ENCODE results near the gene CMTM8.
A peak's percentile ranks its signal among the peaks of the same experiment; 100 is the strongest.
"Not testable (repeated sequence)": the region's sequence is repeated elsewhere in the genome, so short reads cannot be mapped to it uniquely, and the experiment has no call there.

CMTM8 gene

DNA sequence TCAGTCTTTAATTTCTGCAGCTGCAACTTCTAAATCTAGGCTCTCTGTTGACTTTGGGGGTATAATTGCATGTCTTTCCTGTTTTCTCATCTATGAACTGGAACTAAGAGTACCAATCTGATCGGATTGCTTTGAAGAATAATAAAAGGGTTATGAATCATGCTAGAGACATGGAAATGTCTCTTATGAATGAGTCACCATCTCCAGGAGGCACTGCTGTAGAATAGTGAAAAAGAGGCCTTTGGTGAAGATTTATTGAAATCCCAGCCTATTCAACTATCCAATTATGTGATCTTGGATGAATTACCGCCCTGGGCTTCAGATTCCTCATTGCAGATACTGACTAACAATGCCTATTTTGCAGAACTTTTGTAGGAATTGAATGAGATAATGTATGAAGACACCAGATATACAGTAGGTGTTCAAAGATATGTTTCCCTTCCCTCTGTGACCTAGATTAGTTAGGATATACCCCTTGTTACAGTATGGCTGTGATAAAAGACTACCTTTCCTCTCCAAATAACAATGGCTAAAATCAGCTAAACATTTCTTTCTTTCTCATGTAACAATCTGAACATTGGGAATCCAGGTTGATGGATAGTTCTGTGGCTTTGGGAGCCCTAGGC, 11.5 kb upstream of the CMTM8 start:
- H3K4me3 ChIP-seq (ENCODE audit: low read depth, low read length): no peak overlapping the region
- DNase-seq (ENCODE audit: low read depth): no peak
- TF ChIP-seq, protein P1, sequence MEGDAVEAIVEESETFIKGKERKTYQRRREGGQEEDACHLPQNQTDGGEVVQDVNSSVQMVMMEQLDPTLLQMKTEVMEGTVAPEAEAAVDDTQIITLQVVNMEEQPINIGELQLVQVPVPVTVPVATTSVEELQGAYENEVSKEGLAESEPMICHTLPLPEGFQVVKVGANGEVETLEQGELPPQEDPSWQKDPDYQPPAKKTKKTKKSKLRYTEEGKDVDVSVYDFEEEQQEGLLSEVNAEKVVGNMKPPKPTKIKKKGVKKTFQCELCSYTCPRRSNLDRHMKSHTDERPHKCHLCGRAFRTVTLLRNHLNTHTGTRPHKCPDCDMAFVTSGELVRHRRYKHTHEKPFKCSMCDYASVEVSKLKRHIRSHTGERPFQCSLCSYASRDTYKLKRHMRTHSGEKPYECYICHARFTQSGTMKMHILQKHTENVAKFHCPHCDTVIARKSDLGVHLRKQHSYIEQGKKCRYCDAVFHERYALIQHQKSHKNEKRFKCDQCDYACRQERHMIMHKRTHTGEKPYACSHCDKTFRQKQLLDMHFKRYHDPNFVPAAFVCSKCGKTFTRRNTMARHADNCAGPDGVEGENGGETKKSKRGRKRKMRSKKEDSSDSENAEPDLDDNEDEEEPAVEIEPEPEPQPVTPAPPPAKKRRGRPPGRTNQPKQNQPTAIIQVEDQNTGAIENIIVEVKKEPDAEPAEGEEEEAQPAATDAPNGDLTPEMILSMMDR (IDR thresholded peaks at IDR 0.05; ENCODE audit: insufficient read depth, low read depth, low read length, missing control alignments): no peak

DNA sequence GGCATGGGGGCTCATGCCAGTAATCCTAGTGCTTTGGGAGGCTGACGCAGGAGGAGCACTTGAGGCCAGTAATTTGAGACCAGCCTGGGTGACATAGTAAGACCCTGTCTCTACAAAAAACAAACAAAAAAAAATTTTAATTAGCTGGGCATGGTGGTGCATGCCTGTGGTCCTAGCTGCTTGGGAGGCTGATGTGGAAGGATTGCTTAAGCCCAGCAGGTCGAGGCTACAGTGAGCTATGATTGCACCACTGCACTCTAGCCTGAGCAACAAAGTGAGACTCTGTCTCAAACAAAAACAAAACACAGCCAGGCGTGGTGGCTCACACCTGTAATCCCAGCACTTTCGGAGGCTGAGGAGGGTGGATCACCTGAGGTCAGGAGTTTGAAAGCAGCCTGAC, 9.7 kb upstream of the CMTM8 start:
- not testable (repeated sequence) for H3K4me3 ChIP-seq (ENCODE audit: low read depth, low read length); DNase-seq (ENCODE audit: low read depth)

DNA sequence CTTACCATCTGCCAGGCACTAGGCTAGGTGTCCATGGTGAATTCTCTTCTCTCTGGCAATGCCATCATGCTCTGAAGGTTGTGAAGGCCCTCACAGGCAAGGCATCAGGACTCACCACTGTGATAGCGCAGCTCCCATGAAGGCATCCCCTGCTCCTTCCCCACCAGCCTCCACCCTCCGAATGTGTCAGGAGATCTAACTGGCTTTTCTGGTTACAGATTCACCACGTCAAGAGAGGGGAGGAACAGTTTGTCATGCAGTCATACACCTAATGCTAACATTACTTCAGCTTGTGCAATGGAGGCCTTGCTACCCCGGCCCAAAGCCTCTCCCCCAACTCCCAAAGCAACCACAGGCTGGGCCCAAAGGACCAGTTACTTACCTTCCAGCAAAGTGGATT, 8.9 kb upstream of the CMTM8 start:
- no peak for DNase-seq (ENCODE audit: low read depth)
- H3K4me3 ChIP-seq (ENCODE audit: low read depth, low read length): no peak overlapping the region
- TF ChIP-seq, protein P1 (IDR thresholded peaks at IDR 0.05; ENCODE audit: insufficient read depth, low read depth, low read length, missing control alignments): no peak

DNA sequence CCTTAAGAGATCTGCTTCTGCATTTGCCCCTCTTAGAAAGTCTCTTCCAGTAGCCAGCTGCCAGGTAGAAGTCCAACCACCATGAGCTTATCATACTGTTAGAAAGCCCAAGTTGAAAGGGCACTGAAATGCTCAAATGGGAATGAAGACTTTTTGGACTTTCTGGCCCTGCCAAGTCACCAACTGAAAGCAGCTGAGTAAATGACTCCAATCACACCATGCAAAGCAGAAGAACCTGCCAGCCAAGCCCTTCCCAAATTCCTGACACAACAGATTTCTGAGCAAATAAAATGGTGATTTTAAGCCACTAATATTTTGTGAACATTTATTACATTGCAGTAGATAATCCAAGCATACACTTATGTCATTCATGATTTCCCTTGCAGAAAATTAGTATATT, 2.1 kb upstream of the CMTM8 start:
- no peak for DNase-seq (ENCODE audit: low read depth)
- H3K4me3 ChIP-seq (ENCODE audit: low read depth, low read length): no peak overlapping the region
- TF ChIP-seq, protein P1 (IDR thresholded peaks at IDR 0.05; ENCODE audit: insufficient read depth, low read depth, low read length, missing control alignments): no peak

DNA sequence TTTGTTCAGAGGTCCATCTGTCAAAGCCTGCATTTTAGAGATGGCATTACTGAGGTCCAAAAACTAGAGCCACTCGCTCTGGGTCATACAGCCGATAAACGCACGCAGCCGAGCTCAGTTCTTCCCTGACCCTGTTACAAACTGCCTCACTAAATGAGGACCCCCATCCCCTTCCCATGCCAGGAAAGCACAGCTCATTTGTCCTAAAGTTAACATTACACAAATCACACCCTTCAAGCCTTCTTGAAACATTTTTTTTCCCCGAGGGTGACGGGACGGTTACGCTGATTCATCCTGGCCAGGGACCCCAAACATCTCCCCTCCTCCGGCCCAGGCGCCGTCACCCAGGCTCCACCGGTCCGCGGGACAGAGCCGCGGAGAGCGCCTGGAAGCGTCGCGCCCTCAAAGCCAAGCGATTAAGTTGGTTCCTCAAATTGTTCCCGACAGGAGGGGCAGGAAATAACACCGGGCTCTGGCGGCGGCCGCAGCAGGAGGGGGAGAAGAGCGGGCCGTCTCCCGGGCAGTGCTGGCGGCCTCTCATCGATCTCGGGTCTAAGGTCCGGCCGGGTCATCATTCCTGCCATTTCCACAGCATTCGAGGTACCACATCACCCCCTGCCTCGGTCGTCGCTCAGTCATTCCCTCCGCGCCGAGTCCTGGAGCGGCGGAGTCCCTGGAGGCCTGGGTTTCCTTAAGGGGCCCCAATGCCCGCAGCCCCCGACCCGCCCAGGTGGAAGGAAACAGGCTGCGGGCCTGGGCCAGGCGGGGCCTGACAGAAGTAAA, 619 bp upstream of the CMTM8 start:
- H3K4me3 ChIP-seq (ENCODE audit: low read depth, low read length): no peak overlapping the region
- TF ChIP-seq, protein P1 (IDR thresholded peaks at IDR 0.05; ENCODE audit: insufficient read depth, low read depth, low read length, missing control alignments): no peak
- no peak for DNase-seq (ENCODE audit: low read depth)

DNA sequence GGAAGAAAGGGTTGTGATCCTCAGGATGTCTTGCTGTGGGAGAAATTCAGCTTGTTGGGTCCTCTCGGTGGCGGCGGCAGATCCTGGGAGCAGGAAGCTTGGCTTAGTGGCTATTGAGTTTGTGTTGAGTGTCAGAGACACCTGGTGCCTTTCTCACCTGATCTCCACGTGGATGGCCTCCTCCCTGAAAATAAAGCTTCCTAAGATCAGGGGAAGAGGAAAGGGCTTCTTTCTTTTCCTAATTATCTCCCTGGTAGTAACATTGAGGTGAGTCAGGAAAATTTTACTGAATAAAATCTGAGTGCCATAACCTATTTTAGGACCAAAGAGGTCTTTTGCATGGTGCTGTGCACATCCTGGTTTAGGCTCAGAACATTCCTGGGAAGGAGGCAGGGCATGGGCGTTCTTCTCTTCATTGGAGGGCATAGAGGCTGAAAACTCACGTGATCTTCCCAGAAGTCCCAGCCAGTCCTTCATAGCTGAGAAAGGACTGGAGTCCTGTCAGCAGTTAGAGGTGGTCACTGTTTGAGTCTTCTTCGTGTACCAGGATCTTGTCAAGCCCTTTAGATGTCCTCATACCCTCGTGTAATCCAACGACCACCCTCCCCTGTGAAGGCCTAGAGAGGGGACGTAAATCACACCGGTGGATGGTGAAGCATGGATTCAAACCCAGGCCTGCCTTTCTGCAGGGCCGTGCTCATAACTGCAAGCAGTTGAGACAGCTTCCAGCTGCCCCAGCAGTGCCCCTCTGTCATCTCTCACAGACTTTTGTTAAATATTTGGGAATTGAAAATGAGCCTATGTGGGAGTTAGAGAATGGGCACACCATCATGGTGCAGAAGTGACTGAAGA, 1.1 kb downstream of the CMTM8 start:
- H3K4me3 ChIP-seq (ENCODE audit: low read depth, low read length): no peak overlapping the region; the same call in 1 of the 2 replicates
- DNase-seq (ENCODE audit: low read depth): no peak
- TF ChIP-seq, protein P1 (IDR thresholded peaks at IDR 0.05; ENCODE audit: insufficient read depth, low read depth, low read length, missing control alignments): no peak

DNA sequence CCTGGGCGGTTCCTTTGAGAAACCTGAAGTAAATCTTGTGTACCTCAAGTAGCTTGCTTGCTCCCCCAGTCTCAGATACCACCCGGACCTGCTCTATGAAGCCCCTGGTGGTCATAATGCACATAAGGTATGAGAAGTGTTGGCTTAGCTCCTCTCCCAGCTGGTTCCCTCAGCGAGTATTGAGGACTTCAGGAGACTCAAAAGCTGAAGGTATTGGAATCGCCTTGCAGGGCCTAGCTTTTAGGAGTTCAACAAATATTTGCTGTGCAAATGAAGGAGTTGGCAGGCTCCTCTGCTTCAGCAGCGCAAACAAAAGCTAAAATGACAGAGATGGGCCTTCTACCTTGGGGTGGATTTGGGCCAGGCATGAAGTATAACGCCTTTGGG, 1.7 kb downstream of the CMTM8 start:
- TF ChIP-seq, protein P1 (IDR thresholded peaks at IDR 0.05; ENCODE audit: insufficient read depth, low read depth, low read length, missing control alignments): peak; percentile 44
- peak; percentile 46 for DNase-seq (ENCODE audit: low read depth)
- H3K4me3 ChIP-seq (ENCODE audit: low read depth, low read length): no peak overlapping the region

Measured in GM12865 (cell line).